Measurements from ENCODE around the gene MDK.

Gene MDK

GRCh38 chr11:46392421-46393230 lies 11.2 kb downstream of the MDK start:
- in situ Hi-C loops (cut with MboI; ENCODE audit: low sequenced_read_pairs): no loop called here

DNA sequence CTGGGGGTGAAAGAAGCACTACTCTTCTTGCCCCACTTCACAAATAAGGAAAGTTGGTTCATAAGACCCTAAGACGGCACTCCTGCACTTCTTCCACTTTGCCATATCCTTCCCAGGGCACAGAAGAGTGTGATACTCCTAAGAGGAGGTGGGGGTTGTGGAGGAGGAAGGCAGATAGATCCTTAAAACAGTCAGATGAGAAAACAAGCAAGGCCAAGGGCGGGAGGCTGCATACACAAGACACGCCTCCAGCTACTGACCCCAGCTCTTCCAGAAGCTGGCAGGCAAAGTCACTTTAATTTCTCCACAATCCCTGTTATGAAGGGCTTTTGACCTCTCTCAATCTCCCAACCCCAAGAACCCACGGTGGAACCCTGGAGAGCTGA lies 11.8 kb downstream of the MDK start:
- in situ Hi-C loops (cut with MboI; ENCODE audit: low sequenced_read_pairs): no loop called here

- in situ Hi-C loops (cut with MboI; ENCODE audit: low sequenced_read_pairs): no loop called here
Measured at GRCh38 chr11:46393759-46394158, 12.3 kb downstream of the MDK start.

- in situ Hi-C loops (cut with MboI; ENCODE audit: low sequenced_read_pairs): no loop called here
Measured at GRCh38 chr11:46397526-46397925, 16.1 kb downstream of the MDK start.

- in situ Hi-C loops (cut with MboI; ENCODE audit: low sequenced_read_pairs): no loop called here
Measured at GRCh38 chr11:46402957-46403902, 21.8 kb downstream of the MDK start.

- in situ Hi-C loops (cut with MboI; ENCODE audit: low sequenced_read_pairs): no loop called here
Measured at GRCh38 chr11:46404476-46405017, 23.1 kb downstream of the MDK start.

GRCh38 chr11:46407635-46408034 lies 26.2 kb downstream of the MDK start:
- in situ Hi-C loops (cut with MboI; ENCODE audit: low sequenced_read_pairs): no loop called here

DNA sequence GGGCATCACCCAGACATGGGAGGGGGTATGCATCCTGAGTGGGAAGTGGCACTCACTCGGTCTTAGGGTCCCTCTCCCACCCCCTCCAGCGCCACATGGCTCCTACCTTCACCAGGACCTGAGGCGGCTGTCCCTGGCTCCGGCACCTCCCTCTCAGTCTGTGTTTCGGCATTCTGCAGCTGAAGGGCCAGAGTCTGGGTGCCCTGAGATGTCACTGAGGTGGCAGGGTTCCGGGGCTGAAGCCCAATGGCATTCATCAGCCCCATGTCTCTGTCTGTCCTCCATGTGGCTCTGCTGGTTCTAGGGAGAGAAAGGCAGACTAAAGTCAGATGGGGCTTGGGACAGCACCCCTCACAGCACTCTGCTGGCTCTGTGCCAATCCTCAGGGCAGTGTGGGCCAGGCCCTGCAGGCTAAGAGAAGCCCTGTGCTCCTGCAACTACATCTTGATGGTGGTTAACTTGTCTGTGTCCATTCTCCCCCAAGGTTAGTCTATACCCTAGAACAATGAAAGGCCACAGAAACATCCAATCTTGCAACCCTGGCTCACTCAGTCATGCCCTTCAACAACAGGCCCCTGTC lies 27.0 kb downstream of the MDK start:
- in situ Hi-C loops (cut with MboI; ENCODE audit: low sequenced_read_pairs): no loop called here

DNA sequence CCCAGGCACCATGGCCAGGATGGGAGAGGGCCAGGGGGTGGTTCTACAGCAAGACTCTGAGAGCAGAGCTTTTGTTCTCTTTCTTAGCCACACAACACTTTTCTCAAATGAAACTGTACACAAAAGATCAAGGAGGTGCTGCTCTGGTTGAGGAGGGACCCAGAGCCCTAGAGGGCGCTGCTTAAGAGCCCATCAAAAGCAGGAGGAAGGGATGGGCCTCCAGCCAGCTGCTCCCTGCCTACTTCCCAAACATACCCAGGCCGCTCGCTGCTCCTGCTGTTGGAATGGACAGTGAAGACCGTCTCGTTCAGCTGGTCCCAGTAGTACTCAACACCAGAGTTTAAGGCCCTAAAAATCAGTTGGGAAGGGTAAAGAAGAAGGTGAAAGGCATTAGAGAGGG lies 28.6 kb downstream of the MDK start:
- in situ Hi-C loops (cut with MboI; ENCODE audit: low sequenced_read_pairs): no loop called here

GRCh38 chr11:46413760-46414465 lies 32.4 kb downstream of the MDK start:
- in situ Hi-C loops (cut with MboI; ENCODE audit: low sequenced_read_pairs): no loop called here

- in situ Hi-C loops (cut with MboI; ENCODE audit: low sequenced_read_pairs): no loop called here
Measured at GRCh38 chr11:46414466-46414796, 33.0 kb downstream of the MDK start.

DNA sequence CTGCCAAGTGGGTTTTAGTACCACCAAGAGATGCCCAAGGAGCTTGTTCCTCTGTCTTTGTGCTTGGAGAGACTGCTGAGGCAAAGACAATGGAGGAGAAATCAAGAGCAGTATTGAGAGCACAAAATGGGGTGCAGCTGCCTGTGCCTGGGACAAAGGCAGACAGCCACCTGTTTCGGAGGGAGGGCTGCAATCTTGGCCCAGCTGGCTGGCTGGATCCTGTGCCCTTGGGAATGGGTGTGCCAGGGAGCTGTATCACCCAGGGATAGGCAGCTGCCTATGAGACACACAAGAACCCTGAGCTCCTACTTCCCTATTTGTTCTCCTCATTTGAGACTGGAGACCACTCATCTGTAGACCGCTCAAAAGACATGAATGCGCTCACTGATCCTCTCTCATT lies 33.4 kb downstream of the MDK start:
- in situ Hi-C loops (cut with MboI; ENCODE audit: low sequenced_read_pairs): no loop called here

DNA sequence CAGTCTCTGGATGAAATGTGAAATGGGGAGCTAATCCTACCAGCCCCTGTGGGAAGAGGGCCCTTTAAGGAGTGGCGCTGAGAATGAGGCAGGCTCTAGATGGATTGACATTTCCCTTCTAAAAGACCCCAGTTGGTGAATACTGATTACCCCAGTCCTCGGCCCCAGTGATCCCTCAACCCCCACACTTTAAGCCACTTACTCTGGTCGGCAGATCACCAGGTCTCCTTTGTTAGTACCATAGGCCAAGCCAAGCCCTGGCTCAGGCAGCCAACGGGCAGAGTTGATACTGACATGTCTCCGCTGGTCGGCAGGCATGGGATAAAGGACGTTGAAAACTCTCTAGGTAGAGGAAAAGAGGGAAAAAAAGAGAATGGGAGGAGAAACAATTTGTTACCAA lies 36.2 kb downstream of the MDK start:
- in situ Hi-C loops (cut with MboI; ENCODE audit: low sequenced_read_pairs): no loop called here

GRCh38 chr11:46418751-46419150 lies 37.3 kb downstream of the MDK start:
- in situ Hi-C loops (cut with MboI; ENCODE audit: low sequenced_read_pairs): no loop called here

GRCh38 chr11:46420513-46420912 lies 39.0 kb downstream of the MDK start:
- in situ Hi-C loops (cut with MboI; ENCODE audit: low sequenced_read_pairs): no loop called here

DNA sequence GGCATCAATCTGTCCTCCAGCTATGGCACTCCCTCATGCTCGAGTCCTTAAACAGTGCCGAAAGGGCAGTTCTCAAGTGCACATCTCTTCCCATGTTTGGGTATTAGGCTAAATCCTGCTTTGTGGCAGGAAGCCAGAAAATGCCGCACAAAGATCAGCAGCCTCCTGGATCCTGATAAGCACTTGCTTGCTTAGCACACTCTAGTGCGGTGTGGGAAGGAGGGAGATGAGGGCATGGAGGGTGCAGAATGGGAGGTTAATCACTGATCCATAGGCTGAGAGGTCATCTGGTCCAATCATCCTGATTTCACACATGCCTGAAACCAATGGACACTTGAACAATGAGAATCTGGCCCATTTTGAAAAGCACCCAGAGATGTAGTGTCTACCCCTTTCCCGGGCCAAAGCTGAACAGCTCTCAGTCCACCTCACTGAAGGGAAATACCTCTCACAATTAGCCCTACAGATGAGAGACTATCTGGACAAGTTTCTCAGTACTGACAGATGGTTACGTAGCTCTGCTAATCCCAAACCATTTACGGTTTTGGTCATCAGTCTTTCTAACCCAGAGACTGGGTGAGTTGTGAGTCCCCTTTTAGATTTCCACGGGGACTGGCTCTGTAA lies 39.9 kb downstream of the MDK start:
- in situ Hi-C loops (cut with MboI; ENCODE audit: low sequenced_read_pairs): no loop called here

DNA sequence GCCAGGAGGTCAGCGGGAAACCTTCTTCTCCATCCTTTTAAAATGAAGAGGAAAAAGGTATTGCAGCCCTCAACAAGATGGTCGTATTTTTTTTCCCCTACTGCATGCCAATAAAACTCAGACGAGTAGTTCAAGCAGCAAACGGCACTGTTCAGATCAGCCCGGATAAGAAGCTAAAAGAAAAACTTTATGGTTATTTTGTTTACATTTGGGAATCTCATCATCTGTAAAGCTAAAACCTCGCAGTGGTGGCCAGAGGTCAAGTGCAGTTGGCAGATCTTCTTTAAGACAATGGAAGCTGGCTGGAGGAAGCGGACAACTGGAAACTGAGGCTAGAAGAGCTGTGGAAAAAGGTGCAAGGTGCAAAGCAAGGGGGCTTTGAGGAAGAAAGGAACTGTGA lies 41.1 kb downstream of the MDK start:
- in situ Hi-C loops (cut with MboI; ENCODE audit: low sequenced_read_pairs): no loop called here

DNA sequence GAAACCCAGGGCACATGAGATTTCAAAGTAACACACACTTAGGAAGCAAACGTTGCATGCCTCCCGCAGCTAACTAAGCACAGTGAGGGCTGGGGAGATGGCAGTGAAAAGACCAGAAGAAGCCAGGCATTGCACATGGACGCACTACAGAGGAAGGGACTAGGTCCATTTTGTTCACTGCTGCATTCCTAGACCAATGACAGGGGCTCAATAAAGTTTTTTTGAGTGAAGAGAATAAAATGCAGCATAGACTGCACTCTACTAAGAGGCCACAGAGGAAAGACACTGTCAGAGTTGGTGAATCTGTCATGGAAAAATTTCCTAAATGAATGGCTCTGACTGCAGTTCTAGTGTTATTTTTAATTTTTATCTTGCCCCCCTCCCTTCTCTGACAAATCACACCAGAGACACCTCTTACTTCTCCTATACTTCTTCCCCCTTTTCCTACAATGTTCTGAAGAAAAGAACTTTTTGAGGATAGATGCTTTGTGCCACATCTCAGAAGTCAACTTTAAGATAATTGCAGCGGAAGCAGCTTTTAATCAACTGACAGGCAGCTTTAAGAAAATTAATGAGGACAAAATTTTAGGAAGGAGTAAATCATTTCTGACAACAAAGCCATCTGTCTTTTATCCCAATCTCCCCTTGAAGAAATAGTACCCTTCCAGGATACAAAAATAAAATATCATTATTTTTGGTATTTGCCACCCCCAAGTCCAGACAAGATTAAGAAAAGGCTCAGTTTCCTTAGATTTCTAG lies 44.9 kb downstream of the MDK start:
- in situ Hi-C loops (cut with MboI; ENCODE audit: low sequenced_read_pairs): no loop called here

DNA sequence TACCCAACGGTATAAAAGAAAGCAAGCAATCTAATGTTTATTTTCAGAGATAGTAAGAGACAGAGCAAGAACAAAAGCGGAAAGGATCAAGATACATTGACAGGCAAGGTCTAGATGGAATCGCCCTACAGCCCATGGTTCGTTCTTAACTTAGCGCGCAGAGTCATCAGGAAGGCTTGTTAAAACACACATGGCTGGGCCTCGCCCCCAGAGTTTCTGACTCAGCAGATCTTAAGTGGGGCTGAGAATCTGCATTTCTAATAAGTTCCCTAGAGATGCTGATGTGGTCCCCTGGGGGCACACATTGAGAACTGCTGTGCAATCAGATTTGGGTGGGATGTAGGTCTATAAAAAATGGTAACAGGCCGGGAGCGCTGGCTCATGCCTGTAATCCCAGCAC lies 45.9 kb downstream of the MDK start:
- in situ Hi-C loops (cut with MboI; ENCODE audit: low sequenced_read_pairs): no loop called here

DNA sequence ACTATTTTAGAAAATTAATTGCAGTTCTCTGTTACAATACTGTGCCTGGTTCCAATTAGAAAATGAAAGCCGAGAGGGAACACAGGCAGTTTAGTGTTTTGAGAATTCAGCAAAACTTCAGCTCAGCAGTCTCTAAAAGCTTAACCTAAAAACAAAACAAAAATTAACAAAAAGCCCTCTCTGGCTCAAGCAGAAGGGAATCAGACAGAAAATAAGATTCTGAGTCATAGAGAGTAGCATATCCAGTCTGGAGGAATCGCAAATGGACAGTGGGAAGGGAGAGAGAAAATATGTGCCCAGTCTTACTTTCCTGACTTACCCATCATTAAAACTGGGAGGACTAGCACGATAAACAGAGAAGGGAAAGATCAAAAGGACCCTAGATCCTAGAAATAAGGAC lies 48.2 kb downstream of the MDK start:
- in situ Hi-C loops (cut with MboI; ENCODE audit: low sequenced_read_pairs): no loop called here

Data from HL-60/S4 (cell line).